Measurements from ENCODE around the gene TCTN1.
A peak's percentile ranks its signal among the peaks of the same experiment; 100 is the strongest.

TCTN1 gene

DNA sequence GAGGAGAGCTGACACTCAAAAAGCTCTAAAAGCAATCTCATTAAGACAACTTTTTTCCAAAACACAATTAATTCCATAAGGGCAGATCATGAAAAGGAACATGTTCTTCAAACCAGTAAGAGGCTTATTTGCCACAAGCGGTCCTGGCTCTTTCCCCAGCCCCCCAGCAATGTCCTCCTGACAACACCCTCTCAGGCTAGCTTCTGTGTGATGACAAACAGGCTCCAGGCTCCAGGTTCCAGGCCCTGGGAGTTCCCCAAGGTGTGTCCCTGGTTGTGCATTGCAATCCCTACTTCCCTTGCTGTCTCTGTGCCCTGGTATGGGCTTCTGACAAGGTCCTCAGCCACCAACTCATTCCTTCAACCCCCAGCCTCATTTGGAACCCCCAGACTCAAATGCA, 66.1 kb downstream of the TCTN1 start:
- DNase-seq (ENCODE audit: low spot score) = no peak

DNA sequence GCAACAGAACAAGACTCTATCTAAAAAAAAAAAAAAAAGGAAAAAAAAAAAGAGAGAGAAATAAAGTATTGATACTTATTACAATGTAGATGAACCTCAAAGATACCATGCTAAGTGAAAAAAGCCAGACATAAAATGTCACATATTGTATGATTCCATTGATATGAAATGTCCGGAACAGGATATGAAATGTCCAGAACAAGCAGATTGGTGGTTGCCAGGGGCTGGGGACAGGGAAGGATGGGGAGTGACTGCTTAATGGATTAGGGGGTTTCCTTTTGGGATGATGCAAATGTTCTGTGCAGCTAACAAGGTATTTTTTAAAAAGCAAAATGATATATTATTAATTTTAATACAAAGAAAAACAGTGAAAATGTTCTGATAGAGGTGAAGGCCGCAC, 70.0 kb downstream of the TCTN1 start:
- no peak for DNase-seq (ENCODE audit: low spot score)

DNA sequence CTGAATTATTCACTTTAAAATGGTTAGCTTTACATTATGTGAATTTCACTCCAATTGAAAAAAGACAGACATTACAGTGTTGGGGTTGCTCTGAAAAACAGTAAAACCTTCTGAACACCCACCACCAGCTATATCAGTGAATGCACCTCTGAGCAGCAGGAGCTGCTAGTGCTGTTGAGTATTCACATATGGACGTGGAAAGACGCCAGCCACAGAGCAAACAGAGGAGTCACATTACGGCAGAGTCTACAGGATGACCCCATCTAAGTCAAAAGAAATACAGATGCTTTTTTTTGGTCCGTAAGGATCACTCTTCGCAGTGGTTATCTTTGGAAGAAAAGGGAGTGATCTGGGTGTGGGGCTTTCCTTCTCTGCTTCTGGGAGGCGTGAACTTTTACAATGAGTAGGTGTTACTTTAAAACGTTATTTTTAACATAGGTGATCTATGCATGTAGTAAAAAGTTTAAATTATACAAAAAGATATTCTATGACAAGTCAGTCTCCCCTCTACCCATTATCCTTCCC, 70.4 kb downstream of the TCTN1 start:
- DNase-seq (ENCODE audit: low spot score) = no peak

DNA sequence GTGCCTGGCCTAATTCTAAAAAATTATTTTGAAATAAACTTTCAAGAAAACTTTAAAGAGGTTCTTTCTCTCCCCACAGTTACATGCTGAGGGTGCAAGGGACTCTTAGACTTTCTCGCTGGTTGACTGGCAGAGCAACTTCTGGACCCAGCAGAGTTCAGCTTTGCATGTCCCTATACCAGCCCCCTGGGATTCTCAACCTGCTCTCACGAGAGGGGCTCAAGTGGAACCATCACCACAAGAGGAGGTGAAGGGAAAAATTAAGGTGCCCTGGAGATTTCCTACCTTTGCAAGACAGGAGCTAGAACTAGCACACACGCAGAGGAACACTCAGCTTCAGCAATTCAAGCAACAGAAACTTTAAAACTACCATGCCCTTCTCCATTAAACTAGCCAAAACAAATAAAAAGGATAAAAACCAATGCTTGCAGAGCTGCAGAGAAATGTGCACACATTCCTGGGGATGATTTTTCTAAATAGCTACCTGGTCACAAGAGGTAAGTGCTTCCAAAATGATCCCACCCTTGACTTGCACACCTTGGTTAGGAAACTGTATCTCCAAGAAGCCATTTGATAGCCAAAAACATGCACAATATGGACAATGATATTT, 72.5 kb downstream of the TCTN1 start:
- DNase-seq (ENCODE audit: low spot score) = no peak

DNA sequence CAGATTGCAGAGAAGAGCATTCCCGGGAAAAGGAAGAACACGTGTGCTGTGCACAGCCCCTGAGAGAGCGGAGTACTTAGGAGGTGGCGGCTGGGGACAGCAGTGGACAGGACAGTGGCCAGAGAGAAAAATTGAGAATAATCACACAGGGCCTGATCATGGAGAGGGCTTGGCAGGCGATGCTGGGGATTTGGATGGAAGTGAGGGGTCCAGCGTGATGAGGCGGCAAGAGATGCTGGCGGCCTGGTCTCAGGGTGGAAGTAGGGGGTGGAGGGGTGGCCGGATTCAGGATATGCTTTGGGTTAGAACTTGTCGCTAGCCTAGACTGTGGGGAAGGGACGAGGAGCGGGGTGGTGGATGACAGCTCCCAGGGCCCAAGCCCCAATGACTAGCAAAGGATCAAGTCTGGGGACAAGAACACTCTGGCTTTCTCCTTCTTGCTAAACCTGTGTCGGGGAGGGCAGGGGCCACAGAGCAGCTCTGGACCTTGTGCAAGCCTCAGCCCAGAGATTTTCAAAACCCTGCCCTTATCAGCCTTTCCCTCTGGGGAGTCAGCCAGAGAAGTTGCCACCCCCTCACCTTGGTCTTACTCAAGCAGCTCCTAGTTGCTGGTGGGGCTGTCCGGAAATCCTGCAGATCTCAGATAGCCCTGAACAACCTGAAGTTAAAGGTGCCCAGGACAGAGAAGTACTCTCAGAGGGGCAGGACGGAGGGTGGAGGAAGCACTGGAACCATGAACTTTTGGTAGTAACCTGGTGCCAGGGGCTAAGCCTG, 73.7 kb downstream of the TCTN1 start:
- DNase-seq (ENCODE audit: low spot score) = no peak

DNA sequence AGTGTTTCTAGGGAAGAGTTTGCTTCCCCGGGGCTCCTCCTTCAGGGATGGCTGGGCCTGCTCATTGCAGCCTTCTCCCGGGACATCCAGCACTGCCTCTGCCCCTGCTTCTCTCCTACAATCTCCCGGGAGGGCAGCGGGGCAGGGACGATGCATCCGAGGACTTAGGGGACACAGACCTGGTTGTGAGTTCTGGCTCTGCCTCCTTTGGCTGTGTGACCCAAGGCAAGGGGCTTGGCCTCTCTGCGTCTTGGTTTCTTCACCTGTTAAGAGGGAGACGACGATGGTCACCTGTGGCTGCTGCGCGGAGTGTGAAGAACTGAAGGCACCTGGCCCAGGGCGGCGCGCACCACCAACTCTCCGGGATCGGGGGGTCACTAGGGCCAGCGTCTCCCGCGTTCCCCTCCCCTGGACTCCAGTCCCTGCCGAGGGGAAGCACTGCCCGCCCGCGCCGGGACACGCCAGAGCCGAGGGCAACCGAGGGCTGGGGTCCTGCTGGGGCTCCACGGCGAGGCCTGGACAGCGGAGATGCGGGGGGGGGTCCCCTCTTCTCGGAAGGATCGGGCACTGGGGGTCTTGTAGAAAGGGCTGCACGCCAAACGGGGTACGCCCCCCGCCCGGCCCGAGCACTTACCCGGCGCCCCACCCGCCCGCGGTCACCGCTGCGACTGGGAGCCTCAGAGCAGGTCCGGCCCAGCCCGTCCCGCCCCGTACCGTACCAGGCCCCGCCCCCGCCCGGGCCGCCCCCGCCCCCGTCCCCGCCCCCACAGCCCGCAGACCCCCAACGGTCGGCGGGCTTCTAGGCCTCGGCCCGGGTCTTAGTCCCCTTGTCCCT, 74.7 kb downstream of the TCTN1 start, which contains the start of gene HVCN1:
Gene HVCN1 (minus strand): TSS at position 670 of the 835 bp plus-strand sequence. CDS start 5,870 bp downstream, outside the sequence.
- DNase-seq (ENCODE audit: low spot score) = no peak

DNA sequence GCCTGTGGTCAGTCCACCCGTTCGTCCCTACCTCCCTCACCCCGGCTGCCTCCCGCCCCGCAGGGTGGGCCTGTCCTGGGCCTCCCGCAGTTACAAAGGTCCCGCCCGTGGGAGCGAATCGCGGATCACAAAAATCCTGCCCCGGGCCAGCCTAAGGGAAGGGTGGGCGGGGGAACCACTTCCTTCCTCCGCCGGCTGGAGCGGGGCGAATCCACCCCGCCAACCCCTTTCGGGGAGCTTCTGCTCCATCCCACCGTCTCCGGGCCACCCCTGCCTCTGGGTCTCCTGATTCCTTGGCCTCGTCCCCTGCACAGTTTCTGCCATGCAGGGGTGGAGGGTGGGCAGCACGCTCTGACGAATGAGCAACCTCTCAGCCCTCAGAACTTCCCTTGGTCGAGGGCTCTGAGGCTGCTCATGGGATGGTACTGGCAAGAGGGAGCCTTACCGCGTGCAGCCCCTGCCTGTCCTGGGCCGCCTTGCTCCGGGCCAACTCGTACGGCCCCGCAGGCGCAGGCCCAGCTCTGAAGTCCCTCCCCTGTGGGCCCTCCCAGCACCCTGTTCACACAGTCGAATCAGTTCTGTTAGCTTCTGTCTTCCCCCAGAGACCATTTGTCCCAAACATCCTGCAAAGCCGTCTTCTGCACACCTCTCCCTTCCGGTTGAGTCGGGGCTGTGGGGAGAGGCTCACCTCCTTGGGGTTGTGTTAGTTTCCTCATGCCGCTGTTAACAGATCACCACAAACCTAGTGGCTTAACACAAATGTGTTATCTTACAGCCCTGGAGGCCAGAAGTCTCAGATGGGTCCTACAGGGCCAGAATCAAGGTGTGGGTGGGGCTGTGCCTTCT, 75.6 kb downstream of the TCTN1 start:
- DNase-seq (ENCODE audit: low spot score) = peak; percentile 89

DNA sequence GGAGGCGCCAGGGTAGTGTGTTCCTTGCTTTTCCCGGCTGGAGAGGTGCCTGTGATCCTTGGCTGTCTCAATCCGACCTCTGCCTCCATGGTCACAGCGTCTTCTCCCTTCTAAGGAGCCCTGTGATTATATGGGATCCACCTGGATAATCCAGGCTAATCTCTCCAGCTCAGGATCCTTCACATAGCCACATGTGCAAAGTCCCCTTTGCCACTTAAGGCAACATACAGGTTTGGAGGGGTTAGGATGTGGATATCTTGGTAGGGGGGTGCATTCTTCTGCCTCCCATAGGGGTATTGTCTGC, 76.2 kb downstream of the TCTN1 start:
- no peak for DNase-seq (ENCODE audit: low spot score)

DNA sequence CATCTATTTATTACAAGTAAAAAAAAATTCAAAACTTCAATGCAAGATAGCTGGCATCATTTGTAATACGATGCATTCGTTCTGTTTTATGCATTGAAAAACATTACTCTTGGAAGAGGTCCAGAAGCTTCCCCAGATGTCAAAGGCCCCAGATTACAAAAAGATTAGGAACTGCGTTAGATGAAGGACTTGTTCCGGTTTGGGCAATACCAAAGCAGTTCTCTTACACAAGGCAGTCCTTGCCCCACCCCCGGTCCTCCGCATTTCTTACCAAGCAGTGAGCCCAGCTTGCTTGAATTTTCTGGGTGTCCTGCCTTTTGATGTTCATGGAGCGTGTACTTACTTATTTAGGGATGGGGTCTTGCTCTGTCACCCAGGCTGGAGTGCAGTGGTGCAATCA, 79.8 kb downstream of the TCTN1 start:
- DNase-seq (ENCODE audit: low spot score) = no peak

DNA sequence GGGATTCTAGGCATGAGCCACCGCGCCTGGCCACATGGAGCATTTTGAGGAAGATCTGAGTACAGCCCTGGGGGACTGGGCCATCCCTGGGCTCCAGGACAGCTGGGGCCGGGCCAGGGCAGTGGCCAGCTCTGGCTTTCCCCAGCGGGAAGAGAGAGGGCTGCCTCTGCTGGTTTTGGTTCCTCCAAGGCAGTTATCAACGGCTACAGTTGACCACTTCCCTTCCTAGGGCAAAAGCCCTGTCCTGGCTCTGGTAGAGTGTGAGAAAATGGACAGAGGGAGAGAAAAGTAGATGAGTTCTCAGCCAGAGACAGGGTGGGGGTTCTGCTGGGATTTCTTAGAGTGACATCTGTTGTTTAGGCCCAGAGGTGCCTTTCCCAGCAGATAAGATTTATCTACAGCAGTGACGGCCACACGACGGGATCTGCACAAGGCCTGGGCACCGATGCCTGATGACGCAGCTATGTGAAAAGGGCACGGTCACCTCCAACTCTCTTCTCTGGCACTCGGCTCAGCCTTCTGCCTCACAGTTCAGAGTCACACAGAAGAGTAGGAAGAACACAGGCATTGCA, 80.5 kb downstream of the TCTN1 start:
- no peak for DNase-seq (ENCODE audit: low spot score)

DNA sequence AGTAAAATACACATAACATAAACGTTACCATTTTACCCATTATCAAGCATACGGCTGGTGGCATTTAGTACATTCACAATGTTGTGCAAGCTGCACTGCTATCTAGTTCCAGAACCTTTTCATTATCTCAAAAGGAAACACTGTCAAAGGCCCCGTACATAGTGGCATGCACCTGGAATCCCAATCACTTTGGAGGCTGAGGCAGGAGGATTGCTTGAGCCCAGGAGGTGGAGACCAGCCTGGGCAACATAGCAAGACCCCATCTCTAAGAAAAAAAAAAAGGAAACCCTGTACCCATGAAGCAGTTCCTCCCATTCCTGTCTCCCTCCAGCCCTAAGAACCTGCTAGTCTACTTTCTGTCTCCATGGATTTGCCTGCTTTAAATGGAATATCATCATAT, 82.4 kb downstream of the TCTN1 start:
- DNase-seq (ENCODE audit: low spot score) = no peak

DNA sequence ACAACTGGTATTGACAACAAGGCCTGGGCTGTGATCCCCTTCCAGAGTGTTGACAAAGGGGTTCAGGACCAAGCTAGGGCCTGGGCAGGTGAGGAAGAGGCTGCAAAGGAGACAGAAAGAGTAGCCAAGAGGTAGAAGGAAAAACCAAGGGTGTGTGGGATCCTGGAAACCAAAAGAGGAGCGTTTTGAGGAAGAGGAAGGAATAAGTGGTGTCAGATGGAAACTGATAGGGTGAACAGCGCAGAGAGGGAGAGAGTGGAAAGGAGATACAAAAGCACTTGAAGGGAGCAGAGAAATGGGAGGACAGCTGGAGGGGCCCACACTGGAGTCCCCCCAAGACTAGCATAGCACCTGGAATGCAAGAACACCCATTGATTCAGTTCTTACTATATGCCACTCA, 83.3 kb downstream of the TCTN1 start:
- DNase-seq (ENCODE audit: low spot score) = no peak

DNA sequence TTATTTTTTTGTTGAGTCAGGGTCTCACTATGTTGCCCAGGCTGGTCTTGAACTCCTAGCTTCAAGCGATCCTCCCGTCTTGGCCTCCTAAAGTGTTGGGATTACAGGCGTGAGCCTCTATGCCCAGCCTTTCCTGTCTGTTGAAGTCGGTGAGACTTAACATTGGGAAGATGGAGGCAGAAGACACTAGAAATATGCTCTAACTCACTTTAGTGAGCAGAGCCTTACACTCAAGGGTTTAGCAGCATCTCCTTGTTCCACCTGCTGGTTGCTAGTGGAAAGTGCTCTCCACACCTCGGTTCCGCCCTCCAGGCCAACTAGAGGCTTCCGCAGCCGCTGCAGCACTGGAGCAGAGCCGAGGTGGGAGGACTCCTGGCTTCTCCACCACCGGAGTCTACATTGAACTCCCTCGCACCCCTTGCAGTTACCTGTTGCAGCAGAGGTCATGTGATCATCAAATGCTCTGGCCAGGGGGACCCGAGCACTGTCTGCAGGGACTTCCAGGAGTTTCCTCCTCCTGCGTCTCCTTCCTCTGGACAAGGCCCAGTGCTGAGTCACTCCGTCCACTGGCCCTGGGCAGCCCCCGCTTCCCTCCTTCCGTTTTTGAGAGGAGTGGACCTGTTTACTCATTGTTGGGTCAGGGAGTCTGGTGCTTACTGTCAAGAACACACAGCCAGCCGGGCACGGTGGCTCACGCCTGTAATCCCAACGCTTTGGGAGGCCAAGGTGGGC, 84.4 kb downstream of the TCTN1 start:
- peak; percentile 84 for DNase-seq (ENCODE audit: low spot score)

Measured in ecto neural progenitor cell (in vitro differentiated cells).